Nephron progenitor cell (in vitro differentiated cells): ENCODE measurements around the gene SLC66A2.

Experiments used
- DNase-seq: peaks from one replicate; pipeline ENCODE4 v3.0.0; 2021
- H3K27ac Mint-ChIP-seq: 2 replicates; pipeline ENCODE4 v1.8.0; 2021; ENCODE audit warnings: mild to moderate bottlenecking, moderate library complexity, mixed read lengths
- H3K27me3 Mint-ChIP-seq: 2 replicates; pipeline ENCODE4 v1.8.0; 2021; ENCODE audit warnings: mild to moderate bottlenecking, low read depth, mixed read lengths; ENCODE audit not compliant: poor library complexity
- H3K36me3 Mint-ChIP-seq: 2 replicates; pipeline ENCODE4 v1.8.0; 2021; ENCODE audit warnings: low read depth, mixed read lengths
- H3K4me1 Mint-ChIP-seq: 2 replicates; pipeline ENCODE4 v1.8.0; 2021; ENCODE audit warnings: mixed read lengths
- H3K4me3 Mint-ChIP-seq: 2 replicates; pipeline ENCODE4 v1.8.0; 2021; ENCODE audit warnings: mild to moderate bottlenecking, moderate library complexity, mixed read lengths
- H3K9me3 Mint-ChIP-seq: 2 replicates; pipeline ENCODE4 v1.8.0; 2021; ENCODE audit warnings: mild to moderate bottlenecking, moderate library complexity, mixed read lengths
- CTCF ChIP-seq: fragments of 200-600 bp; sonication (generic); IDR thresholded peaks from 2 replicates; pipeline ENCODE4 v1.5.0; 2021; ENCODE audit warnings: antibody characterized with exemption

The SLC66A2 gene

GRCh38 chr18:79873449-79874110, 77.9 kb downstream of the SLC66A2 start:
- no peak for TF ChIP-seq CTCF
- H3K27me3 Mint-ChIP-seq, result peaks cover 1% of the 10 kb centered on the region
- H3K4me3 Mint-ChIP-seq, result peak overlapping the region; percentile 73
- H3K36me3 Mint-ChIP-seq, result no peaks in the 10 kb centered on the region
- DNase-seq, result peak; percentile 58
- H3K4me1 Mint-ChIP-seq, result peaks cover 51% of the 10 kb centered on the region
- H3K27ac Mint-ChIP-seq, result peak overlapping the region; percentile 96
- H3K9me3 Mint-ChIP-seq, result peaks cover 4% of the 10 kb centered on the region

- Mint-ChIP-seq H3K4me3 (no peak overlapping the region), H3K9me3 (peaks cover 10% of the 10 kb centered on the region), H3K36me3 (no peaks in the 10 kb centered on the region), H3K4me1 (peaks cover 53% of the 10 kb centered on the region), H3K27me3 (no peaks in the 10 kb centered on the region), H3K27ac (peak overlapping the region; percentile 72)
- TF ChIP-seq CTCF, result no peak
- DNase-seq, result no peak
Observed at GRCh38 chr18:79872527-79873444, 78.7 kb downstream of the SLC66A2 start.

- DNase-seq, result no peak
Observed at GRCh38 chr18:79871481-79872091, 79.9 kb downstream of the SLC66A2 start.

GRCh38 chr18:79871026-79871390, 80.4 kb downstream of the SLC66A2 start:
- Mint-ChIP-seq H3K4me1 (peaks cover 39% of the 10 kb centered on the region), H3K27ac (no peak overlapping the region), H3K9me3 (peaks cover 11% of the 10 kb centered on the region), H3K27me3 (no peaks in the 10 kb centered on the region), H3K4me3 (no peak overlapping the region), H3K36me3 (no peaks in the 10 kb centered on the region)
- no peak for DNase-seq
- TF ChIP-seq CTCF, result no peak

More at GRCh38 chr18:79871481-79872091, 79.9 kb downstream of the SLC66A2 start:
- Mint-ChIP-seq H3K4me3 (no peak overlapping the region), H3K4me1 (peaks cover 41% of the 10 kb centered on the region), H3K9me3 (peaks cover 11% of the 10 kb centered on the region), H3K27ac (no peak overlapping the region), H3K36me3 (no peaks in the 10 kb centered on the region), H3K27me3 (no peaks in the 10 kb centered on the region)
- TF ChIP-seq CTCF, result no peak

- Mint-ChIP-seq H3K9me3 (peaks cover 11% of the 10 kb centered on the region), H3K27me3 (no peaks in the 10 kb centered on the region), H3K4me3 (no peak overlapping the region), H3K4me1 (peaks cover 35% of the 10 kb centered on the region), H3K36me3 (no peaks in the 10 kb centered on the region), H3K27ac (no peak overlapping the region)
- no peak for TF ChIP-seq CTCF
- DNase-seq, result no peak
Observed at GRCh38 chr18:79870301-79871025, 81.0 kb downstream of the SLC66A2 start.
